HPDE6-E6E7 (cell line): ENCODE data around the gene DIS3L.
"Not testable (repeated sequence)": the region's sequence is repeated elsewhere in the genome, so short reads cannot be mapped to it uniquely, and the experiment has no call there.

Experiments used
- DNase-seq: peaks from one replicate; pipeline ENCODE4 v3.0.0; 2011; ENCODE audit warnings: missing footprints; ENCODE audit errors: extremely low spot score

DIS3L gene

DNA sequence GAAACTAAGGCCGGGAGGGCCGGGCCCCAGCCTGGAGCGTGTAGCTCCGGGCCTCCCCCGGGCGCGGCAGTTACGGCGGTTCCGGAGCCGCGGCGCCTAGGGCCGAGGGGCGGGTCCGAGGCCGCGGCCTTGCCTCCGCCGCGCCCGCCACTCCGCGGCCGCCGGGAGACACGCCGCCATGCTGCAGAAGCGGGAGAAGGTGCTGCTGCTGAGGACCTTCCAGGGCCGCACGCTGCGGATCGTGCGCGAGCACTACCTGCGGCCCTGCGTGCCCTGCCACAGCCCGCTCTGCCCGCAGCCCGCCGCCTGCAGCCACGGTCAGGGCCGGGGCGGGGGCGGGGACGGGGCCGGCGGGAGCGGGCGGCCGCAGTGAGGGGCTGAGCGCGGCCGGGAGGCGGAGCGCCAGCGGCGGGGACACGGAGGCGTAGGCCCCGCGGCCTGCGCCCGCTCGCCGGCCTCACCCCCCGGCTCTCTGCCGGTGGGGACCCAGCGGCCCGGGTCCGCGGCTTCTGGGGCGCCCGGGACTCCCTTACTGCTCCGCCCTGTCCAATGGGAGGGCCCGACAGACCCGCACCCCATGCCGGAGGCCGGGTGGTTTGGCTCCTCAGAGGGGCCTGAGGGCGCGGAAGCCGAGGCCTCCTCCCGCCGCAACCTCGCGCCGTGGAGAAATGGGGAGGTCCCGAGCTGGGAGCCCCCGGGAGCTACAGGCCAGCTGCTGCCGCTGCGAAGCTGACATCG lies at the start of gene DIS3L:
DIS3L (plus strand) TSS at position 150 of the 738 bp plus-strand sequence; CDS start at position 179, 29 bp downstream.
- peak; percentile 39 for DNase-seq

DNA sequence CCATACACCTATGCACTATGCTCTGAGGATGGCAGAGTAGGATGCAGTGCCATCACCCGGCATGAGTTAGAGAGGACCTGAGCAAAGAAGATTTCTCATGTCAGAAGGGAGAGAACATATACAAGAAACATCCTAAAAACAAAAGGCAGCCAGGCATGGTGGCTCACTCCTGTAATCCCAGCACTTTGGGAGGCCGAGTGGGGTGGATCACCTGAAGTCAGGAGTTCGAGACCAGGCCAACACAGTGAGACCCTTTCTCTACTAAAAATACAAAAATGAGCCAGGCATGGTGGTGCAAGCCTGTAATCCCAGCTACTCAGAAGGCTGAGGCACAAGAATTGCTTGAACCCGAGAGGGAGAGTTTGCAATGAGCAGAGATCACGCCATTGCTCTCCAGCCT lies 47.5 kb upstream of the DIS3L start:
- DNase-seq: not testable (repeated sequence)

DNA sequence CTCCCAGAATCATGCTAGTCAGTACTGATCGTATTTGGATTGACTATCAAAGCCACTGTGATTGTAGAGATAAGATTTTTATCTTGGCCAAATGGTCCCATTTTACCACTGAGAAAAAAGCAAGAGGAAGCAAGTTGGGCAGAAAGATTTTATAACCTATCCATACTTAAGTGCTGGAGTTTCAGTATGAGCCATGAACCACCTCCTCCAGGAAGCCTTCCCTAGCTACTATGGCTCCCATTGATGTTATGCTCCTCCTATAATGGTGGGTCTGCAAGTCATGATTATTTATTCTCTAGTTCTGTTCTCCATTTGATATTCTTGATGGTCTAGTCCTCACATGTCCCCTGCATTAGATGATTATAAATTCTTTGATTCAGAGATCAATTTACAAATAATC lies 46.4 kb upstream of the DIS3L start:
- DNase-seq: no peak

DNA sequence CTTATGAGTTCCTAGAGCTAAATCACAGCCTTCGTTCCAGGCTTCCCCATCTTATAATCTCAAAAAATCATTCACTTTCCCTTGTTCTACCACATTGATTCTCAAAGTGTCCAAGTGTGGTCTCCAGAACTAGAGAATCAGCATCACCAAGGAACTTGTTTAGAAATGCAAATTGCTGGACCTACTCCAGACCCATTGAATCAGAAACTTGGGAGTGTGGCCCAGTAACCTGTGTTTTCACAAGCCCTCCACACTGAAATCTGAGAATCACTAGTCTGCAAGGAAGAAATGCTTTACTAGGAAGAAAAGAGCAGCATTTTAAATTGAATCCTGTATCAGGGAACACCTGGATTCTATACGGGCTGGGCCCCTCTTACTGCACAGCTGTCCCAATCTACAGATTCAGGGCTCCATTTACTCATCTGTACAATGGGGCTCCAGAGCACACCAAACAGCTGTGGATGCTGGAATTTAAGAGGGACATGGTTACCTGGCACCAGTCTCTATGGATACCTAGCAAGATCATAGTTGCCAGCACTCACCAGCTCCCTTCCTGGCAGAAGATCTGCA lies 43.7 kb upstream of the DIS3L start:
- DNase-seq: no peak

DNA sequence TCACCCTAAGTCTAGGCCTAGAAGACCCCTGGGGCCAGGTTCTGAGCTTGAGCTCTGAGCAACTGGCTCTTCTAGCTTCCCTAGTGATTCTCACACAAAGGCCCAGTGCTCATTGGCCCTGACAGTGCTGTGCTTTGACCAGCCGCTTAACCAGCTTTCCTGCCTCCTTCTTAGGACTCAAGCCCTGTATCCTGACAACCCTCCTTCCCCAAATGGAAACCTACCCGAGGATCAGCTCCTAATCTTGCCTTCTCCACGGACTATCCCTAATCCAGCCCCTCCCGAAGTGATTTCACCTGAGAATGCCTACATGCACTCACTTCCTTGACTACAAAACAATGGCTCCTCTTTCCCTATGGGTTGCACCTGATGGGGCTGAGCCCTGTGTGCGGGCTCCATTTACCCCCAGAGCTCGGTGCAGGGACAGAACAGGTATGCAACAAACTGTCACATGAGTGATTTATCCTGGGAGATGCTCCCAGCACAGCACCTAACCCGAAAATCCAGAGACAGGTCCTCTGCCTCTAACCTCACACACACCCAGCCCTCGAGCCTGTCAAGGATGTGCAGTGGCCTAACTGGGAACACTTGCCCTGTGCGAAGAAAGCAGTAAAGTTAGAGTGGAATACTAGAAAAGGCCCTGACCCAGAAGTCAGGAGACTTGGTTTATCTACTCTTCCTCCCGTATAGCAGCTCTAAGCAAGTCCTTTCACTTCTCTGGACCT lies 42.1 kb upstream of the DIS3L start:
- no peak for DNase-seq

DNA sequence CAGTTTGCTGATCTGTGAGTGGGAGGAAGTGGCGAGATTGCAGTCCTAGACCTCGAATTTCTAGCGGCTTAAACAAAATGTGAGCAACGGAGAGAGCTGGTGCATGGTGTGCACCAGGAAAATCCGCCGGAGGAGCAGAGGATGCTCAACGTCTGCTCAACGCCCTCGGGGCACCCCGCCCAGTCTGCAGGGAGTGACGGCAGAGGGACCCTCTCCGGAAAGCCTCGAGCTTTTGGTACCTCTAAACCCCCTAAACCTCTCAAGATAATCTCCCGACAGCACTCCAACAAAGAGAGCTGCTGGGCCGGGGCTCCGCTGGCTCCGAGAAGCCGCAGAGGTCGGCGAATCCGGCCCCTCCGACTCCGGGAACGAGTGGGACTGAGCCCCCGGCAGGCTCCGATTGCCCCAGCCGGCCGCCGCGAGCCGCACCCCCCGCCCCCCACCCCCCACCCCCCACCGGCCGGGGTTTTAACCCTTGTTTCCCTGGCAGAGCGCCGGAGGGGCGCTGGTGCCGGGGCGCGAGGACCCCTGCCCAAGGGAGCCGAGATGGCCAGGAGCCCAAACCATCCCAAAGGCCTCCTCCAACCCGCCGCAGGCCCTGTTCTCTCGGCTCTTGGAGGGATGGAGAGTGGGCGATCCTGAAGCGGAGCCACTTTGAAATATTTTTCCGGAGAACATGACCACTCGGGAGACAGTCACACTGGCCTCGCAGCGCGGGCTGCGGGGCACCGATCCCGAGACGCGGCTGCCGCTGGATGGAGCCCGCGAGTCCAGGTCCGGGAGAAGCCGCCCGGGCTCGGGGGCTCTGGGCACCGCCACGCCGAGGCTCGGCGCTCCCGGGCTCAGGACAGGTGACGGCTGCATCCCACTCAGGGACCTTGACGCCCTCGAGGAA lies 41.3 kb upstream of the DIS3L start:
- DNase-seq: peak; percentile 69

DNA sequence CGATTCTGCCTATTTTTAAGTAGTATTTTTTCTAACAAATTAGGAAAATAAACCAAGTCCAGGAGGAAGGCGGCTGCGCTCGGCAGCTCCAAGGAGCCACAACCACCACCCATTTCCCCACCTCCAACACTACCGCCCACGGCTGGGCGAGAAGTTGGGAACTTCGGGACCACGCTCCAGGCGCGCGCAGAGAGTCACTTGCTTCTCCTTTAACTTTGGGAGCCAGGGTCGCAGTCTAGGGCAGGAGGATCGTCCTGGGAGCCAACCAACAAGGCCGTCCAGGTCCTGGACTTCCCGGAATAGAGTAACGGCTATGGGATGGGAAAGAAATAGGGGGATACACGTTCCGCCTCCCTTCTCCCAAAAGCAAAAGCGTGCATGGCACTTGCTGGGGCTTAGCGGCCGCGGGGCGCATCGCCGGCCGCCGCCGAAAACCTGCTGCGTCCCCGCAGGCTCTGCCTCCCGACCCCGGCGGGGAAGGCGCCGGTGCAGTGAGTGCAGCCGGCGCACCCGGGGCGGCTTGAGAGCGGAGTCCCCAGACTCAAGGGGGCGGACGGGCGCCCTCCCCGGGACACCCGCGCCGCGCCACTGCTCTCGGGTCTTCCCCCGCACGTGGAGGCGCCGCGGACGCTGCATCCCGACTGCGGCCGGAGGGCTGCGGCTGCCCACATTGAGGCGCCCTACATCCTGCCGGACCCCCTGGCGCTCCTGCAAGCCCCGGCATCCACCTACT lies 40.5 kb upstream of the DIS3L start:
- no peak for DNase-seq

DNA sequence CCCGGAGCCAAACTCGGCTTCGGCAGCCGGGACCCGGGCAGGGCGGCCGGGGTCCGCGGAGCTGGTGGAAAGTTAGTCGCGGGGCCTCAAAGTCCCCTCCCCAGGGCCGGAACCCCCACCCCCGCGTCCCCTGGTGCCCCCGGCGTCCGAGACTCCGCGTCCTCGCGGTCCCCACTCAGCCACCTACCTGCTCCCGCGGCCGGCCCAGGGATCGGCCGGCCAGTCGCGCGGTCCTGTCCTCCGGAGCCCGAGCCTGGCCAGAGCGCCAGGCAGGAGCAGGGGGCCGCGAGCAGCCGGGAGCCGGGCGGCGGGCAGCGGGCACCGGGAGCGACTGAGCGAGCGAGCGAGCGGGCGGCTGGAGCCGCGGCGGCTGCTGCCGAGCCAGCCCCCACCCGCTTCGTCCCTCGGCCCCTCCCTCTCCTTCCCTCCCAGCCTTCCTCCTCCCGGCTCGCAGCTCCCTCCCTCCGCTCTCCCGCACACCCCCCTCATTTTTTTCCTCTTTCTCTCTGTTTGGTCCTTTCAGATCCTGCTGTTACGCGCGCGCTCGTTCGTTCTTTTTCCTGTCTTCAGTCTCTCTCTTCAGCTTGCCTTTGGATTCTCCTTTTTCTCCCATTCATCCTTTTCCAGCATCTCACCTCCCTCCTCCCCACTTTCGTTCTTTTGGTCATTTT lies 39.8 kb upstream of the DIS3L start, which contains the start of gene MEGF11:
MEGF11 (minus strand) TSS at position 333 of the 671 bp plus-strand sequence. CDS start 125,347 bp downstream, outside the sequence.
- DNase-seq: no peak

DNA sequence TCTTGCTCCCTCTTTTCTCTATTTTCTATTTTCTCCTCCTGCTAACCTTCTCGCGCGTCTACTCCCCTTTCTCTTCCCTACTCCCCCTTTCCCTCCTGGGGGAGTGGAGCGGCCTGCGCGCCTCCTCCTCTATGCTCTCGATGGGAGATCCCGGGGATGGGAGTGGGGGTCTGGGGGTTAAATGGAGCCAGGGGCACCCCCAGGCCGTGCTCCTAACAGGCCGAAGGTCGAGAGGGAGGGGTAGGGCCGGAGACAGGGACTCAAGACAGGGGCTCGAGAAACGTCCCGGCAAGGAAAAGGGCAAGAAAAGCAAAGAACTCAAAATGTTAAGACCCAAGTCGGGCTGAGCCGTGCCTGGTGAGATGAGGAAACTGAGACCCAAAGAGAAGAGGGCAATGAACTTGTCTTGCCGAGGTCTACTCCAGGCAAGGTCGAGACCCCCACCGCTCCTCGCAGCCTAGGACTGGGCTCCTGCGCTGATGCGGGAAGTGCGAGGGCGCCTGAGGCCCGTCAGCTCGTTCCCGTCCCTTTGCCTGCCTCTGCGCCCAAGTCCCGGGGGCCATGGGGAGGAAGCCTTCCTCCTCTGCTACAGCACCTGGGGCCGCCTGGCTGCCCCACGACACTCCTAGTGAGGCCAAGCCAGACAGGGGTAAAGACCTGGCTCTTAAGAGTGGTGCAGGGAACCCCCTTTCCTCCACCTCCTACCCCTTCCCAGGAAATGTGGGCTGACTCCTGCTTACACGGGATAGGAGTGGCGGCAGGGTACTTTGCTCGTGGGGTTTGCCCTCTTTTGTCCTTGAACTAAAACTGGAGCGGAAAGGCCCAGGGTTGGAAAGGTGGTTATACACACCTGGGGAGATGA lies 39.0 kb upstream of the DIS3L start:
- DNase-seq: no peak

DNA sequence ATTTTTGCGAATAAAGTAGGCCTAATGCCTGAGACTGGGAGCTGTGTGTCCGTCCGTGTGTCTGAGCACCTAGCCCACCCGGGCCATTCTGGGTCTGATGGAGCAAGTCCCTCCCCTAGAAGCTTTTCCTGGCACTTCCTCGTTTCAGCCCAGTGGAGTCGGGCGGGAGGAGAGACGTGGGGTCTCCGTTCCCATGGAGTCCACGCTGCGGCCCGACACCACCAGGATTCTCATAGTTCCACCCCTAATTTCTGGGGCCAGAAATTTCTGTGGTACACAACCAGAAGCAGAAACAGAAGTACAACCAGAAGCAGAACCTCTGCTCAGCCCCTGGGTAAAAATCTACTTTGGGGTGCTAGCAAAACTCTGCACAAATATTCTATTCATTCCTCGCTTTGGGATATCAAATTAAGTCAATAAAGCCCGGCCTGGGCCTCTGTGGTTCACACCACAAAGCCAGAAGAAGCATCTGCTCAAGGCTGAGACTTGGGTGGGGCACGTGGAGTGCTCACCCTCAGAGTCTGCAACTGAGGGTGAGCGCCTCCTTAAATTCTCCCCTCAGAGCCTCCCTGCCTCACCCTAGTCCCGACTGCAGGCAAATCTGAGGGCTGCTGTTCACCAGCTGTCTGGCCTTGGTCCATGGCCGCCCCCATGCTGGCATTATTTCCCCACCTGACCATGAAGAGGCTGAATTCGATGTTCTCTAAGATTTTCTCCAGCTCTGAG lies 38.3 kb upstream of the DIS3L start:
- DNase-seq: no peak

DNA sequence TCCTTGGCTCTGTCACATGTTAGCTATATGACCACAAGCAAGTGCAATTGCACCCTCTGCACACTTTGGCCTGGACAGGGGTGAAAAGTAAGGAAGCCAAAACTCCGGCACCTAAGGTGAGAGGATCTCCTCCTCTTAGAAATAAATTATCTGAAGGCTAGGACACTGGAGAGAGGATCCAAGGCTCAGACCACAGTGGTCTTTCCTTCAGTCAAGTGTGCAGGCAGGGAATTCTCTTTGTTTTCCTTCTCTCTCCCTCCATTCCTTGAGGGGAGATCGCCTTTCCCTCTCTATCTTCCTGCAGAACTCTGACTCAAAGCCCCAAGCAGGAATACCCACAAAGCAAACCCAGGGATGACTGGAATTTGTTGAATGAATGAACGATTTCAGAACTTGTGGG lies 36.7 kb upstream of the DIS3L start:
- no peak for DNase-seq

DNA sequence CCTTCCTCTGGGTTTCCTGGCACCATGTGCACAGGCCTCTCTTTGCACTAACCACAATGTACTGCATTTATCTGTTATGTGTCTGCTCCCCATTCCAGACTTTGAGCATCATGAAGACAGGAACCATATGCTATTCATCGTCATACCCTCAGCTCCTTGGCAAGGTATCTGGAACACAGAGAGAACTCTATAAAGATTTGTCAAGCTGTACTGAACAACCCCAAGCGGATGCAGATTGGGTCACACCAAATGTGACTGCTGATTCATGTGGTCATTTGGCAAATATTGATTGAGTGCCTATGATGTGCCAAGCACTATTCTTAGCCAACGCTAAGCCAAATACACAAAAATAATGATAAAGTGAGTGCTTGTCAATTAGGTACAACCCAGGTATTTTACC lies 32.3 kb upstream of the DIS3L start:
- DNase-seq: no peak

DNA sequence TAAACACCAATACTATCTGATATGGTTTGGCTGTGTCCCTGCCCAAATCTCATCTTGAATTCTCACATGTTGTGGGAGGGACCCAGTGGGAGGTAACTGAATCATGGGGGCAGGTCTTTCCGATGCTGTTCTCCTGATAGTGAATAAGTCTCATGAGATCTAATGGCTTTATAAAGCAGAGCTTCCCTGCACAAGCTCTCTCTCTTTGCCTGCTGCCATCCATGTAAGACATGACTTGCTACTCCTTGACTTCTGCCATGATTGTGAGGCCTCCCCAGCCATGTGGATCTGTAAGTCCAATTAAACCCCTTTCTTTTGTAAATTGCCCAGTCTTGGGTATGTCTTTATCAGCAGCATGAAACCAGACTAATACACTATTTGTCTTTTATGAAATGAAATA lies 30.5 kb upstream of the DIS3L start:
- not testable (repeated sequence) for DNase-seq

DNA sequence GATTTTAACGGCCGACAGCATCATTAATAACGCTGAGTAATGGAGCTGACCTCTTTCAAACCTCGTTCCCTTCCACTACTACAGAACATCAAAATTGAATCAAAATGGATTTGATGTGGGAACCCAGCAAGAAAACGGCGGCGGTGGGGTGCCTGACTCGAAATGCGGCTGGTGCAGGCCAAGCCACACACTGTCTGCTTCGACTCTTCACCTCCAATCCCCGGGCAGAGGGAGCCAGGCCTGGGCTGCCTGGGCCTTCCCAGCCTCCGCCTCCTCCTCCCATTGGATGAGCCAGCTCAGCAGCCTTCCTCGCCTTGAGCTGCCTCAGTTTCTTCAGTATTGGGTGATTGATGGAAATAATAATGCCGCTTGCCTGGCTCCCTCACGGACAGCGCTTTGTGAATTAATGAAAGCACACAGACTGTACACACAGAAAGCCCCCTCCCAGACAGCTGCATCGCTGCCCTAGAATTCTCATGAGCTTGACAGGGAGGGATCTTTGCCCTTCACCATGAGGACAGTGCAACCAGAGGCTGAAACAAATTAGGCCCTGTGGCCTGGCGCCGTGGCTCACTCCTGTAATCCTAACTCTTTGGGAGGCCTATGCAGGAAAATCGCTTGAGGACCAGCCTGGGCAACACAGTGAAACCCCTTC lies 28.4 kb upstream of the DIS3L start:
- no peak for DNase-seq

DNA sequence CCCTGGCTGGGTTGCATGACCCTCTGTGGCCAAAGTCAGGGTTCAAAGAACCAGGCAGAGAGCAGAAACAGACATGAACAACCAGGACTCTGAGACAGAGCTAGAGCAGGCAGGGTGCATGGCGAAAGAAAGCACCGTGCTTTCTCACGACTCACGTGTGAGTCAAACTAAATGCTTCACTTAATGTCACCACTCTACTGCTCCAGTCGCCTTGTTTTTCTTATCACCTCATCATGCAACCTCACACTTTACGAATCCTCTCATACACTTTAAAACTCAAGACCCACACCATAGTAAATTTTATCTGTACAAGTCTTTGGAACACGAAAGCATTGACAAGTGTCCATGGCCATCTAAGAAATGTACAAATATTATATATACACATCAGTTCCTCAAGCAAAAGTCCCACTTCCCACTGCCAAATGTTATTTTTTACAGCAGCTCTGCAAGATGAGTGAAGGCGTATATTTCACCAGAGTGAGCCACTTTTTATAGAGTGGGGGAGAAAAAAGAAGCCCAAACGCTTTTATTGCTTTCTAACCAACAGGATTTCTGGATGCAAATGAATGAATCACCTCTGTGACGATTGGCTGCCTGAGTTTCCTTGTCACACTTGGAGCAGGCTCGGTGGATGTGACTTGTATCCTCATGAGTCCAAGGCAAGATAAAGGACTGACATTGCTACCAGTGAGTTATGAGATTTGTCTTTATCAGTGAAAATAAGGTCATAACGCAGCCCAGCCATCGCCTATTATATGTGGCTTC lies 23.9 kb upstream of the DIS3L start:
- DNase-seq: no peak

DNA sequence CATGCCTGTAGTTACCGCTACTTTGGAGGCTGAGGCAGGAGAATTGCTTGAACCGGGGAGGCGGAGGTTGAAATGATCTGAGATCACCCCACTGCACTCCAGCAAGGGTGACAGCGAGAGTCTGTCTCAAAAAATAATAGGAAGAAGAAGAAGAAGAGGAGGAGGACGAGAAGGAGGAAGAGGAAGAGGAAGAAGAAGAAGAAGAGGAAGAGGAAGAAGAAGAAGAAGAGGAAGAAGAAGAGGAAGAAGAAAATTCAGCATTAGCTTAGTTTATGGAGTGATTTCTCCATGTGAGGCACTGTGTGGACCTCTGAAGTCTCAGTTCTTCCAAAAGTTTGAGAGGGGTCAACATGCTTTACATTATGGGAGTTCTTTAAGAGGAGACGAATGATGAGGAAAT lies 22.4 kb upstream of the DIS3L start:
- DNase-seq: no peak

DNA sequence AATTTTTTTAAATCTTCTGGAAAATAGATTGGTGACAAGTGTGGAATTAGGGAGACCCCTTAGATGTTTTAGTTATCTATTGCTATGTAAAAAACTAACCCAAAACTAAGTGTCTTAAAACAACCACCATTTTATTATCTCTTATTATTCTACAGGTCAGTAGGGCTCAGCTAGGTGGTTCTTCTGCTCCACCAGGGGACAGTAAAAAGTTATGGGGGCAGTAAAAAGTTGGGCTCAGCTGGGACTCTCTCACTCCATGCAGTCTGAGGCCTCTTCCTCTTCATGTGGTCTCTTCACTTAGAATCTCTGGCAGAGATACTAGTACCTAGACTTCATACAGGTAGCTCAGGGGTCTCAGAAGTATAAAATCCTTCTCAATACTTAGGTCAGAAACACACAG lies 18.0 kb upstream of the DIS3L start:
- no peak for DNase-seq

DNA sequence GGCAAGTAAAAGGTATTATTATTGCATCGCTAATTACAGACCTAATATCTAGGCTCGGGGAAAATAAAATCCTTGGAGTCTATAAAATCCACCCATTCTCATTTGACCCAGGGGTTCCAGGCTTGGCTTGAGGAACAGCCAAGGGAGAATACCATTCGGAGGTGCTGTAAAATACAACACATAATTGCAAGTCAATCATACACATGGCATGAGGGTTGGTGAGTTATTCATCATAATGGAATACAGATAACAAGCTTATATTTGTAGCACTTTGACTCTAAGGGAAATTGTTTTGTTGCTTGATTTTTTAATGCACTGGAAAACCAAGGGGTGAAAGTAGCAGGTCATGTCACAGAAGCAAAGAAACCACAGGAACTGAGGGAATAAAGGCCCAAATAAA lies 16.8 kb upstream of the DIS3L start:
- DNase-seq: no peak
